HepG2 (cell line): ENCODE results near the gene NIPAL1. TPM values are rescaled to one million over a fixed set of nuclear protein-coding genes. Genes with fewer than 3 reads are reported as not detected.

ENCODE experiments used
- ATAC-seq: fragments of 200-7000 bp; cut with Tn5 transposase; 3 replicates; pipeline ENCODE4 v1.9.1; 2020; ENCODE audit warnings: mild to moderate bottlenecking, moderate library complexity
- BruUV-seq: library from RNA; stranded (reverse); fragments of 400-500 nt; replicated peaks from 2 replicates; lab custom pipeline; 2021; lab: Mats Ljungman, UMichigan
- CTCF ChIA-PET: fragments of 300-600 bp; formaldehyde crosslinking; extraction: SDS; loops from one replicate; lab custom pipeline; 2021; ENCODE audit warnings: low total read pairs, inconsistent platforms, low intra/inter-chr PET ratio; lab: Yijun Ruan, JAX
- POLR2A ChIA-PET: fragments of 350-600 bp; sonication (Branson Sonifier 250); formaldehyde crosslinking; loops from one replicate; lab custom pipeline; 2020; ENCODE audit warnings: antibody characterized with exemption, inconsistent platforms; lab: Yijun Ruan, JAX
- DNase-seq: peaks from one replicate; pipeline ENCODE4 v3.0.0-alpha.2; 2015; ENCODE audit warnings: low spot score
- FAIRE-seq: peaks from 3 replicates; lab custom pipeline; 2011; peaks lifted over from hg19 to GRCh38; lab: Jason Lieb, UNC
- H2AFZ ChIP-seq: one replicate; pipeline ENCODE4 v1.6.1; 2011; ENCODE audit warnings: low read length, inconsistent platforms
- H3K27ac ChIP-seq: fragments of 300-600 bp; 3 replicates; pipeline ENCODE4 v1.8.0; 2011; ENCODE audit warnings: mixed run types, mild to moderate bottlenecking, mixed read lengths, low read length, inconsistent platforms; ENCODE audit not compliant: insufficient read depth; ENCODE audit errors: extremely low read length
- H3K27me3 ChIP-seq, 2 experiments: fragments of 200-600 bp in 1 of 2; 2 replicates in 1 of 2; 3 replicates in 1 of 2; pipeline versions ENCODE4 v1.6.0 to v1.8.0; 2011; ENCODE audit warnings: low read length in 2 of 2, mild to moderate bottlenecking in 2 of 2, moderate library complexity in 2 of 2, inconsistent platforms in 1 of 2; ENCODE audit not compliant: insufficient read depth in 2 of 2, control insufficient read depth in 1 of 2
- H3K36me3 ChIP-seq, 2 experiments: fragments of 200-600 bp in 1 of 2; replicated peaks in 1 of 2; 2 replicates in 1 of 2; 3 replicates in 1 of 2; pipeline versions ENCODE4 v1.5.1 to v1.8.0; 2011; ENCODE audit warnings: low read length in 2 of 2, inconsistent platforms in 1 of 2; ENCODE audit not compliant: insufficient read depth in 2 of 2, control insufficient read depth in 1 of 2
- H3K4me1 ChIP-seq: 2 replicates; pipeline ENCODE4 v1.5.1; 2012; ENCODE audit warnings: low read length, inconsistent platforms; ENCODE audit not compliant: insufficient read depth
- H3K4me2 ChIP-seq: 2 replicates; pipeline ENCODE4 v1.6.0; 2011; ENCODE audit warnings: low read depth, low read length, inconsistent platforms
- H3K4me3 ChIP-seq, 3 experiments: fragments of 200-600 bp in 1 of 3; sonication (generic), shearing (Covaris generic) in 1 of 3; replicated peaks in 1 of 3; 2 replicates each; pipeline ENCODE4 v1.5.1; 2011 to 2016; ENCODE audit warnings: low read length in 3 of 3, inconsistent platforms in 2 of 3, low read depth in 2 of 3, mild to moderate bottlenecking in 2 of 3, control low read depth in 1 of 3, mixed read lengths in 1 of 3; ENCODE audit not compliant: insufficient read depth in 1 of 3
- H3K79me2 ChIP-seq: one replicate; pipeline ENCODE4 v1.6.1; 2011; ENCODE audit warnings: low read length, inconsistent platforms; ENCODE audit not compliant: insufficient read depth
- H3K9ac ChIP-seq: 2 replicates; pipeline ENCODE4 v1.6.0; 2011; ENCODE audit warnings: mild to moderate bottlenecking, low read depth, low read length, inconsistent platforms; ENCODE audit not compliant: insufficient read depth
- H3K9me3 ChIP-seq: 2 replicates; pipeline ENCODE4 v1.5.1; 2012; ENCODE audit warnings: mild to moderate bottlenecking, low read length
- H4K20me1 ChIP-seq: 2 replicates; pipeline ENCODE4 v1.6.0; 2011; ENCODE audit warnings: inconsistent platforms, mild to moderate bottlenecking, low read length, moderate library complexity; ENCODE audit not compliant: insufficient read depth
- AFF4 ChIP-seq: sonication (generic); formaldehyde crosslinking; IDR thresholded peaks from 2 replicates; pipeline ENCODE4 v1.4.0; 2020; ENCODE audit warnings: missing genetic modification reagents
- BHLHE40 ChIP-seq: IDR thresholded peaks from 2 replicates; pipeline ENCODE4 v1.6.1; 2011; ENCODE audit warnings: low read length, improper control_type of control experiment
- CHD2 ChIP-seq: IDR thresholded peaks from 2 replicates; pipeline ENCODE4 v1.6.1; 2011; ENCODE audit warnings: low read depth, low read length, improper control_type of control experiment
- HBP1 ChIP-seq: IDR thresholded peaks from 2 replicates; pipeline ENCODE4 v1.6.1; 2016; ENCODE audit warnings: low read depth, control low read depth
- HDAC1 ChIP-seq: sonication (generic); formaldehyde crosslinking; IDR thresholded peaks from 2 replicates; pipeline ENCODE4 v1.5.1; 2020; ENCODE audit warnings: mild to moderate bottlenecking, missing genetic modification reagents
- HIVEP1 ChIP-seq: sonication (generic); formaldehyde crosslinking; IDR thresholded peaks from 2 replicates; pipeline ENCODE4 v1.4.0; 2020; ENCODE audit warnings: mild to moderate bottlenecking, missing genetic modification reagents
- KDM5A ChIP-seq: fragments of 200-600 bp; sonication (generic); IDR thresholded peaks from 2 replicates; pipeline ENCODE4 v1.7.0; 2018; ENCODE audit warnings: antibody characterized with exemption, mild to moderate bottlenecking, low read length, borderline replicate concordance
- PAX8 ChIP-seq: sonication (generic); formaldehyde crosslinking; IDR thresholded peaks from 2 replicates; pipeline ENCODE4 v1.8.0; 2022; ENCODE audit warnings: mild to moderate bottlenecking, missing genetic modification reagents, borderline replicate concordance
- PRDM15 ChIP-seq: sonication (generic); formaldehyde crosslinking; IDR thresholded peaks from 2 replicates; pipeline ENCODE4 v1.4.0; 2020; ENCODE audit warnings: missing genetic modification reagents
- ZNF776 ChIP-seq: sonication (generic); formaldehyde crosslinking; IDR thresholded peaks from 2 replicates; pipeline ENCODE4 v1.4.0; 2020; ENCODE audit warnings: mild to moderate bottlenecking, missing genetic modification reagents
- ZXDC ChIP-seq: sonication (generic); formaldehyde crosslinking; IDR thresholded peaks from 2 replicates; pipeline ENCODE4 v1.5.0; 2020; ENCODE audit warnings: mild to moderate bottlenecking, missing genetic modification reagents
- WGBS: methylation state at CpG from one replicate; pipeline ENCODE4 v1.1.6; 2017; ENCODE audit warnings: low lambda C conversion rate; 5-methylcytosine and 5-hydroxymethylcytosine counted together
- in situ Hi-C: cut with HindIII; loops from 2 replicates; pipeline ENCODE4 v1.10.0; 2017; ENCODE audit warnings: low pct_unique_long_range_greater_than_20kb; ENCODE audit not compliant: extremely low pct_ligation_motif_present
- intact Hi-C: fragments of 100-400 bp; cut with micrococcal nuclease; formaldehyde crosslinking; loops from one replicate; pipeline ENCODE4 v1.10.0; 2022; ENCODE audit not compliant: unreplicated experiment
- polyA plus RNA-seq, 8 experiments: library from polyadenylated mRNA; depleted of rRNA in 3 of 8; stranded (reverse) in 7 of 8; unstranded in 1 of 8; fragments of >200 nt; fragmentation: Illumina TruSeq in 4 of 8; extraction: Trizol in 4 of 8; gene quantifications; 2 replicates each; pipeline versions ENCODE4 v1.2.1 to v1.2.3, GENCODE V29; 2011 to 2016; ENCODE audit warnings: low read depth in 4 of 8, missing spikeins in 1 of 8, mixed read lengths in 1 of 8; ENCODE audit not compliant: insufficient read depth in 1 of 8
- total RNA-seq, 5 experiments: library from RNA; depleted of rRNA; stranded (reverse); fragments of >200 nt; fragmentation: Illumina TruSeq; extraction: Trizol; gene quantifications; 2 replicates each; pipeline ENCODE4 v1.2.3, GENCODE V29; 2016; ENCODE audit warnings: low read depth in 1 of 5

The NIPAL1 gene
- total and polyA plus RNA-seq, 2 of the 13 experiments (the other 11 are each of a cell fraction or from before 2014, with no cell fraction given) = 1.4 to 3.4 TPM

- BruUV-seq = no TSS peak
- DNase-seq (peak; percentile 77), ATAC-seq (peak; percentile 96), FAIRE-seq (peak; percentile 75)
- Histone ChIP-seq H3K4me1 (peaks cover 69% of the 10 kb centered on the region), H3K36me3 (no peaks in the 10 kb centered on the region), H4K20me1 (no peaks in the 10 kb centered on the region), H3K9ac (peak overlapping the region; percentile 42), H2AFZ (peak overlapping the region; percentile 29), H3K79me2 (no peaks in the 10 kb centered on the region), H3K4me3 (peak overlapping the region in 1 of 3 experiments; percentile 28; a peak in 1 of 6 replicates), H3K27me3 (no peaks in the 10 kb centered on the region), H3K4me2 (peak overlapping the region; percentile 60), H3K27ac (peak overlapping the region; percentile 72), H3K9me3 (no peaks in the 10 kb centered on the region)
- CTCF ChIA-PET = no interaction called here
- POLR2A ChIA-PET = interaction anchor here (1.3 kb wide), 1 partner anchor 129 kb away, joined by 3 read pairs; the partner anchor contains the start of gene NFXL1
- intact Hi-C loops (loop anchor here (1.0 kb wide), 1 partner anchor 27 kb away; the partner anchor contains the start of genes CNGA1 and NIPAL1), in situ Hi-C loops (no loop called here)
- 1% methylated on average over 3 of the region's 3 CpGs for WGBS
- TF ChIP-seq HBP1 (no peak), BHLHE40 (peak; percentile 36; the same call in 1 of the 2 replicates), ZXDC (CRISPR knock-in tag) (no peak), KDM5A (no peak), PAX8 (CRISPR knock-in tag) (no peak), HDAC1 (peak; percentile 46; the same call in 1 of the 2 replicates), PRDM15 (CRISPR knock-in tag) (no peak), HIVEP1 (CRISPR knock-in tag) (no peak), AFF4 (CRISPR knock-in tag) (no peak), ZNF776 (0 out of 2 replicates have a peak, but pooled peaks have one; percentile 61), CHD2 (no peak)
These were observed 26.4 kb downstream of the NIPAL1 start for GRCh38 chr4:48042979-48043461.
